ENCODE results near the gene EPHB1.

GRCh38 chr3:135217730-135218129, 422.7 kb downstream of the EPHB1 start:
- no peak for TF ChIP-seq EZH2 (IDR thresholded peaks at IDR 0.05)
- TF ChIP-seq POLR2AphosphoS5 (IDR thresholded peaks at IDR 0.05; ENCODE audit: borderline replicate concordance, low read depth, low read length): no peak
- TF ChIP-seq FOXP2 (optimal IDR thresholded peaks at IDR 0.05; ENCODE audit: control extremely low read depth, extremely low read length, insufficient read depth): no peak
